ENCODE results near the gene PRAC2.

GRCh38 chr17:48711128-48711527 lies 11.9 kb upstream of the PRAC2 start:
- TF ChIP-seq EZH2phosphoT487 (IDR thresholded peaks at IDR 0.05; ENCODE audit: insufficient read depth, low read depth) (no peak), EZH2 (IDR thresholded peaks at IDR 0.05; ENCODE audit: insufficient read depth, poor library complexity, severe bottlenecking) (no peak)

Data from GM23248 (cell line).